GM12801 (cell line): ENCODE data around the gene MARCHF9.

ENCODE experiments used
- TF ChIP-seq, protein P1 (sequence below): IDR thresholded peaks from one replicate; pipeline ENCODE4 v1.5.1; 2011; ENCODE audit warnings: control low read depth; ENCODE audit not compliant: insufficient read length; ENCODE audit errors: extremely low read depth

Gene MARCHF9

DNA sequence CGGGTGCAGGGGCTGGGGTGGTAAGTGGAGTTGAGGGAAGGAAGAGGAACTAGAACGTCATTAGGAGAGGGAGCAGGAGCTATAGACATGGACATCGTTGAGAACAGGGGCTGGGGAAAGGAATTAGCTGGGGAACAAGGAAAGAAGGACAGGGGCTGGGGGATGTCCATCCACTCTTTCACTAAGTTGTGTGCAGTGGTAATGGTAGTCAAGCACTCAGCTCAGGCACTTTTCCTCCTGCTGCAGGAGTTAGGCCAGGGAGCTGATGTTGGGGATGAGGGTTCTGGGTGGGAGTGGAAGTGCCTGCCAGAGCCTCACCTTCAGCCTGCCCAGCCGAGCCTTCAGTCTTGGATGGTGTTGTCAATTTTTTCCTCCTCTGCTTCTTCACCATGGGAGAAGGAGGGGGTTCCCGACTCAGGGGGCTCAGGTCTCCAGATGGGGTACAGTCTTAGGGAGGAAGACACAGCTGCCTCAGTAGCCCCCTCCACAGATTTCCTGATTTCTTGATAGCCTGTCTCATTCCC lies 25.5 kb upstream of the MARCHF9 start:
- TF ChIP-seq, protein P1, sequence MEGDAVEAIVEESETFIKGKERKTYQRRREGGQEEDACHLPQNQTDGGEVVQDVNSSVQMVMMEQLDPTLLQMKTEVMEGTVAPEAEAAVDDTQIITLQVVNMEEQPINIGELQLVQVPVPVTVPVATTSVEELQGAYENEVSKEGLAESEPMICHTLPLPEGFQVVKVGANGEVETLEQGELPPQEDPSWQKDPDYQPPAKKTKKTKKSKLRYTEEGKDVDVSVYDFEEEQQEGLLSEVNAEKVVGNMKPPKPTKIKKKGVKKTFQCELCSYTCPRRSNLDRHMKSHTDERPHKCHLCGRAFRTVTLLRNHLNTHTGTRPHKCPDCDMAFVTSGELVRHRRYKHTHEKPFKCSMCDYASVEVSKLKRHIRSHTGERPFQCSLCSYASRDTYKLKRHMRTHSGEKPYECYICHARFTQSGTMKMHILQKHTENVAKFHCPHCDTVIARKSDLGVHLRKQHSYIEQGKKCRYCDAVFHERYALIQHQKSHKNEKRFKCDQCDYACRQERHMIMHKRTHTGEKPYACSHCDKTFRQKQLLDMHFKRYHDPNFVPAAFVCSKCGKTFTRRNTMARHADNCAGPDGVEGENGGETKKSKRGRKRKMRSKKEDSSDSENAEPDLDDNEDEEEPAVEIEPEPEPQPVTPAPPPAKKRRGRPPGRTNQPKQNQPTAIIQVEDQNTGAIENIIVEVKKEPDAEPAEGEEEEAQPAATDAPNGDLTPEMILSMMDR: no peak

DNA sequence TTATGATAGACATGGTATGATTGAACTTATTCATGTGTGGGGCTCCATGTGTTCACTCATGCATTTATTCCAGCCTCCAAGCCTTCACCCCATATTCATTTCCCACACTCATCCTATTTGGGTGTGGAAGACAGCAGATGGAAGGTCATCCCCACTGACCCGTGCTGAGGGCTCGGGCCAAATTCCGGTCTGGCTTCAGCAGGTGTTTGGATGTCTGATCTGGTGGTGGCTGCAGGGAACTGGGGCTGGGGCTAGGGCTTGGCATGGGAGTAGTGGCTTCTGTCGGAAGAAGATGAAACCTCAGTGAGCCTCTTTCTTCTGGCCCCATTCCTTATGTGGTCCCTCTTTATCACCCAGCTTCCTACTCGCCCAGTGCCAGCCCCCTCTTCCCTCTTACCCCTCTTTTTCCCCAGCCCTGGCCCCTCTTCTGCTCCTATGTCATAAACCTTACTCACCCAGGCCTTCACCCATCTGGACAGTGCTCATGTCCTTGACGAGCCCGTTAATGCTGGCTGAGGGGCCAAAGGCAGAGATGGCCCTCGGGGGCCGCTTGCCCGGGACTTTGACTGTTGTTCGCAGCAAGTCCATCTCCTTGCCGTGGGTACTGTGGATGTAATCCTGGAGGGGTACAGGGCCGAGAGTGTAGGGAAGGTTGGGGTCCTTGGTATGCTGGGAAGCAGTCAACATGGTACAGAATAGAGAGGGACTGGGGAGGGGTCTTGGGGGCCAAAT lies 24.4 kb upstream of the MARCHF9 start:
- TF ChIP-seq, protein P1: no peak

DNA sequence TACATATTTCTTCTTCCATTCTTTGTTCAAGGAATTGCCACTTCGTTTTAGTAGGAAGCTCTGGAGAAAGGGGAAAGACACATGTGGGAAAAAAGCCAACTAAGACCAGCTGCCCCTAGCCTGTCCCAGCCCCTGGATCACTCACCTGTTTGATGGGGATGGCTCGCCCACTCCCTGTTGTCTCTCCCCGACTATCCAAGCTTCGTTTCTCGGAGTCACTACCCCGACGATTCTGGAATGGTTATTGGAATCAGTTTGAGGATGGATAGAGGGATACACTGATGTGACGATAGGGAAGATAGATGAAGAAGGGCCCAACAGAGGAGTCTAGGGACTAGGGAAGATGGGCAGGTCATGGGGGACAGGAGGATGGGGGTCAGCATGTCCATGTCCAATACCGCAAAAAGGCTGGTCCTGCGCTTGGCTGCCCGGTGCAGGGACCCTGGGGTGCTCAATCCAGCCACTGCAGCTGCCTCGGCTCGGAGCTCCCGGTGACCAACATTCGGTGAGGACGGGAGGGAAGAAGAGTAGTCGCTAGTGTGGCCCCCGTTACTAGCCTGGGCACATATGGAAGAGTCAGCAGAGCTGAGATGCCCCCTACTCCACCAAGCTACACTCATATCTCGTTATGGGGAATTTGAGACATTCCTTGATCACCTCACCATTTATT lies 23.4 kb upstream of the MARCHF9 start:
- TF ChIP-seq, protein P1: no peak

DNA sequence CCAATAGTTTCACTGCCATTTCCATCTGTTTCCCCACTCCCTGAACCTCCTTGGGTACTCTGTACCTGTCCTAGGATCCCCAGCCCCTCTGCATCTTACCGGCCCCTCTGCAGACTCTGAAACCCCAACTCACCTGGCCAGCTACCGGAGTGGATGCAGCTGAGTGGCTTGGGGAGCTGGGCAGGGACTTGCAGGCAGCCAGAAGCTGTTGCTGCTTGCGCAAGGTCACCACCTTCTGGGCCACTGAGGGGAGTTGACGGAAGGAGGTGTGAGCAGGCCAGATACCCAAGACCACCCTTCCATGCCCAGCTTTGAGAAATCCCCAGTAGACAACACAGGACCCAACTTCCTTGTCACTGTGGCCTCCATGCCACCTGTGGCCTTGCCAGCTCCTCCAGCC lies 22.6 kb upstream of the MARCHF9 start:
- TF ChIP-seq, protein P1: no peak

DNA sequence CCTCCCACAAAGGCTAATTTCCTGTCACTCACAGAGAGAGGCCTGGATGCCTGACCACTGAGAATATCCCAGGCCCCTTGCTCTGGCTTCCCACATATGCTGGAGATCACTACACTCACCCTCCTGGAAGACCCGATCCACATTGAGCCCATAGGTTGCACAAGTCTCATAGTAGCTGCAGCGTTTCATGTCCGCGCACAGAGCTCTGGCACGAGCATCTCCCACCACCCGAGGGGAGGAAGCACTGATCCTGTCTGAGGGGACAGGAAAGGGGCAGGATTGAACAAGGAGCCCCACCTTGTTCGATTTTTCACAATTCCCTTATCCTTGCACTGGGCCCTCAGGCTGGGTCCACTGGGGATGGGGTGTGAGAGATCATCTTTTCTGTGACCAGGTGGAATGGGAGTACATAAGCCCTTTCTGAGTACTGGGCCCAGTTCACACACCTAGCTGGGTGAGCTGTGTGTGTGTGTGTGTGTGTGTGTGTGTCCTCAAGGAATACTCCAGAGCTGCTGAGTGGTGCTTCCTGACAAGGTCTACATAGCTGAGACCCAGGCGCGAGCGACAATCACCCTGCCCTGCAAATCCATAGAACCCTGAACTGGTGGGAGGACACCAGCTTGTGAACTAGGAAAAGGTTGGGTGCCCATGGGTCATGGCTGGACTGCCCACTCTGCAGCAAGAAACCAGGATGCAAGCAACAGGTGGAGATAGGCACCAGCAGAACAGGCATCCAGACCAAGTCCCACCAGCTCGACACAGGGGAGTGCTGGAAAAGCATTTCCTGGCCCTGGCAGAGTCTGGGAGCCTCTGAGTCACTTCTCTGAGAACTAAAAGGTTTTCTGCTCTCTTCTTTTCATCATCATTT lies 21.9 kb upstream of the MARCHF9 start:
- TF ChIP-seq, protein P1: no peak

DNA sequence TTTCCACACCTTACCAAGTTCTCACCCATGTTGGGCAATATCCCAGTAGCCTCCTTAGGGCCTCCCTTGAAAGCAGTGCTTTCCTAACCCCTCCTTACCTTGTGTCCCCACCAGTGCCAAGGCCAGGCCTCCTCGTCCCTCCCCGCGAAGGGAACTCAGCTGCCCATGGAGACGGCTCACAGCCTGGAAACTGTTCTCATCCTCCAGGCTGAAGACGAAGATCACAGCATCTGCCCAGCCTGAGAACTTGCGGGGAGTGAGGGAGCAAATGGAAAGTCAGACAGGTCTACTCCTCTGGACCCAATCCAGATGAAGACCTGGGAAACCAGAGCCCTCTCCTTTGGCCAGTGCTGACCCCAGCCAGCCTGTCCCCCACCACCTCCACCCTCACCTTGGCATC lies 21.0 kb upstream of the MARCHF9 start:
- TF ChIP-seq, protein P1: no peak

DNA sequence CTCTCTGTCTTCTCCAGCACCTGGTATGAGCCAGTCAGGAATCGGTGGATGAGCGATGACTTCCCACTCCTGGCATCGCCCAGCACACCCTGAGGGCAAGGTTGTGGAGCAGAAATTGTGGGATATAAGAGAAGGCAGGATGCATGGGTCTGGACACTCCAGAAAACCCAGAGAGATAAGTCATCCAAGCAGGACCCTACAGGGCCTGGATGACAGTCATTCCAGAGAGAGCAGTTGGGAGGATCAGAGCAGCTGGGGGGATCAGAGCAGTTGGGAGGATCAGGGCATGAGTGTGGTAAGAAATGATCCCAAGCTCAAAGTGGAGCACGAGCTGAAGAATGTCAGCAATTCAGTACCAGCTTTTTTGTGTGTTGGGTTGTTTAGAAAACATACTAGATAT lies 20.3 kb upstream of the MARCHF9 start:
- TF ChIP-seq, protein P1: no peak
